ENCODE measurements around the gene GTF3C1. TPM values are rescaled to one million over a fixed set of nuclear protein-coding genes. Genes with fewer than 3 reads are reported as not detected.

The GTF3C1 gene
- total RNA-seq, 1 experiment from 2014 or later, result 97.5 TPM

- H3K4me2 ChIP-seq (ENCODE audit: low read length), result no peak overlapping the region
- no peak overlapping the region for H3K4me3 ChIP-seq (ENCODE audit: low read length)
- H3K9ac ChIP-seq (ENCODE audit: low read length), result no peak overlapping the region
- no peaks in the 10 kb centered on the region for H3K9me2 ChIP-seq (replicated peaks; ENCODE audit: low read length)
- H3K27ac ChIP-seq (ENCODE audit: low read length), result no peak overlapping the region
- TF ChIP-seq EZH2 (IDR thresholded peaks at IDR 0.05; ENCODE audit: low read length, unreplicated experiment) (no peak), EZH2phosphoT487 (IDR thresholded peaks at IDR 0.05; ENCODE audit: borderline replicate concordance, low read length) (no peak), CTCF (conservative IDR thresholded peaks at IDR 0.05; ENCODE audit: low read depth, low read length) (no peak)
- intact Hi-C loops (cut with micrococcal nuclease), result no loop called here
- H4K20me1 ChIP-seq (ENCODE audit: low read length), result no peaks in the 10 kb centered on the region
- no peak for ATAC-seq
- BruUV-seq (replicated peaks), result no TSS peak
- no peaks in the 10 kb centered on the region for H3K9me3 ChIP-seq (ENCODE audit: low read length)
- no peaks in the 10 kb centered on the region for H3K36me3 ChIP-seq (ENCODE audit: low read depth, low read length)
- no peaks in the 10 kb centered on the region for H3K79me2 ChIP-seq (ENCODE audit: low read length)
- H3K4me1 ChIP-seq (ENCODE audit: insufficient read depth, low read length), result no peaks in the 10 kb centered on the region
- H3F3A ChIP-seq (ENCODE audit: low read length, unreplicated experiment), result no peaks in the 10 kb centered on the region
- ChIA-PET POLR2A (ENCODE audit: unreplicated experiment) (no interaction called here), CTCF (no interaction called here)
- no peak for DNase-seq
- no peaks in the 10 kb centered on the region for H3K27me3 ChIP-seq (ENCODE audit: low read length)
- no peak overlapping the region for H2AFZ ChIP-seq (ENCODE audit: low read length)
These were observed 107.7 kb downstream of the GTF3C1 start for GRCh38 chr16:27441998-27442397.

GRCh38 chr16:27441276-27441675 lies 108.4 kb downstream of the GTF3C1 start:
- no peaks in the 10 kb centered on the region for H3F3A ChIP-seq (ENCODE audit: low read length, unreplicated experiment)
- no TSS peak for BruUV-seq (replicated peaks)
- ChIA-PET CTCF (no interaction called here), POLR2A (ENCODE audit: unreplicated experiment) (no interaction called here)
- H3K4me2 ChIP-seq (ENCODE audit: low read length), result no peak overlapping the region
- H3K79me2 ChIP-seq (ENCODE audit: low read length), result no peaks in the 10 kb centered on the region
- H3K9me3 ChIP-seq (ENCODE audit: low read length), result no peaks in the 10 kb centered on the region
- H3K9me2 ChIP-seq (replicated peaks; ENCODE audit: low read length), result no peaks in the 10 kb centered on the region
- no peaks in the 10 kb centered on the region for H4K20me1 ChIP-seq (ENCODE audit: low read length)
- ATAC-seq (no peak), DNase-seq (no peak)
- no peak overlapping the region for H2AFZ ChIP-seq (ENCODE audit: low read length)
- H3K27me3 ChIP-seq (ENCODE audit: low read length), result no peaks in the 10 kb centered on the region
- no peak overlapping the region for H3K9ac ChIP-seq (ENCODE audit: low read length)
- TF ChIP-seq CTCF (conservative IDR thresholded peaks at IDR 0.05; ENCODE audit: low read depth, low read length), result no peak
- no peak for TF ChIP-seq EZH2 (IDR thresholded peaks at IDR 0.05; ENCODE audit: low read length, unreplicated experiment)
- TF ChIP-seq EZH2phosphoT487 (IDR thresholded peaks at IDR 0.05; ENCODE audit: borderline replicate concordance, low read length), result no peak
- H3K27ac ChIP-seq (ENCODE audit: low read length), result no peak overlapping the region
- no peaks in the 10 kb centered on the region for H3K36me3 ChIP-seq (ENCODE audit: low read depth, low read length)
- no peaks in the 10 kb centered on the region for H3K4me1 ChIP-seq (ENCODE audit: insufficient read depth, low read length)
- no peak overlapping the region for H3K4me3 ChIP-seq (ENCODE audit: low read length)
- intact Hi-C loops (cut with micrococcal nuclease), result no loop called here

- no peak overlapping the region for H3K27ac ChIP-seq (ENCODE audit: low read length)
- TF ChIP-seq EZH2phosphoT487 (IDR thresholded peaks at IDR 0.05; ENCODE audit: borderline replicate concordance, low read length) (no peak), EZH2 (IDR thresholded peaks at IDR 0.05; ENCODE audit: low read length, unreplicated experiment) (no peak), CTCF (conservative IDR thresholded peaks at IDR 0.05; ENCODE audit: low read depth, low read length) (no peak)
- POLR2A ChIA-PET (ENCODE audit: unreplicated experiment), result no interaction called here
These were observed 110.3 kb downstream of the GTF3C1 start for GRCh38 chr16:27439271-27440018.

More at GRCh38 chr16:27439271-27440018, 110.3 kb downstream of the GTF3C1 start:
- Histone ChIP-seq H3K27me3 (ENCODE audit: low read length) (no peaks in the 10 kb centered on the region), H3K4me1 (ENCODE audit: insufficient read depth, low read length) (no peaks in the 10 kb centered on the region), H3K4me3 (ENCODE audit: low read length) (no peak overlapping the region), H3K9me3 (ENCODE audit: low read length) (no peaks in the 10 kb centered on the region), H4K20me1 (ENCODE audit: low read length) (no peaks in the 10 kb centered on the region), H3K4me2 (ENCODE audit: low read length) (no peak overlapping the region), H2AFZ (ENCODE audit: low read length) (no peak overlapping the region), H3K36me3 (ENCODE audit: low read depth, low read length) (no peaks in the 10 kb centered on the region), H3K79me2 (ENCODE audit: low read length) (no peaks in the 10 kb centered on the region), H3K9ac (ENCODE audit: low read length) (no peak overlapping the region), H3F3A (ENCODE audit: low read length, unreplicated experiment) (no peaks in the 10 kb centered on the region), H3K9me2 (replicated peaks; ENCODE audit: low read length) (no peaks in the 10 kb centered on the region)
- intact Hi-C loops (cut with micrococcal nuclease), result no loop called here
- no TSS peak for BruUV-seq (replicated peaks)
- ATAC-seq (no peak), DNase-seq (no peak)
- CTCF ChIA-PET, result interaction anchor here (0.6 kb wide), 1 partner anchor 416 kb away, joined by 6 read pairs; no protein-coding TSS in a partner anchor
